Spleen (tissue), 13 donors: ENCODE results near the gene RCN2. TPM values are rescaled to one million over a fixed set of nuclear protein-coding genes. Genes with fewer than 3 reads are reported as not detected.
"Not testable (repeated sequence)": the region's sequence is repeated elsewhere in the genome, so short reads cannot be mapped to it uniquely, and the experiment has no call there.

Experiments
- DNase-seq: peaks from one replicate; pipeline ENCODE4 v3.0.0-alpha.2; 2020
- H3K27ac ChIP-seq, 8 donors: fragments of 200-600 bp; sonication (generic) in 7 of 8; 1 replicate in 4 of 8; 2 replicates in 4 of 8; pipeline versions ENCODE4 v1.5.0 to v1.8.0; 2016 to 2021; ENCODE audit warnings: inconsistent platforms in 4 of 8, mild to moderate bottlenecking in 4 of 8, moderate library complexity in 1 of 8
- H3K27me3 ChIP-seq, 7 donors: fragments of 200-600 bp; sonication (generic) in 6 of 7; replicated peaks in 1 of 7; 1 replicate in 4 of 7; 2 replicates in 3 of 7; pipeline versions ENCODE4 v1.5.0 to v1.8.0; 2016 to 2021; ENCODE audit warnings: inconsistent platforms in 3 of 7, mild to moderate bottlenecking in 1 of 7
- H3K36me3 ChIP-seq, 6 donors: fragments of 200-600 bp; sonication (generic) in 5 of 6; 1 replicate in 4 of 6; 2 replicates in 2 of 6; pipeline versions ENCODE4 v1.5.0 to v1.8.0; 2016 to 2021; ENCODE audit warnings: inconsistent platforms in 2 of 6
- H3K4me1 ChIP-seq, 6 donors: fragments of 200-600 bp; sonication (generic) in 5 of 6; 1 replicate in 3 of 6; 2 replicates in 3 of 6; pipeline versions ENCODE4 v1.5.0 to v1.8.0; 2016 to 2021; ENCODE audit warnings: inconsistent platforms in 3 of 6
- H3K4me3 ChIP-seq, 8 donors: fragments of 200-600 bp; sonication (generic) in 7 of 8; 1 replicate in 4 of 8; 2 replicates in 4 of 8; pipeline versions ENCODE4 v1.5.0 to v1.8.0; 2016 to 2021; ENCODE audit warnings: inconsistent platforms in 4 of 8, mild to moderate bottlenecking in 4 of 8, moderate library complexity in 2 of 8
- H3K9me3 ChIP-seq, 8 donors: fragments of 200-600 bp; sonication (generic) in 7 of 8; 1 replicate in 4 of 8; 2 replicates in 4 of 8; pipeline versions ENCODE4 v1.5.0 to v1.8.0; 2016 to 2021; ENCODE audit warnings: inconsistent platforms in 4 of 8
- POLR2A ChIP-seq, 3 donors: fragments of 450-650 bp; IDR thresholded peaks; one replicate each; pipeline ENCODE4 v1.5.1; 2017; ENCODE audit warnings: antibody characterized with exemption in 3 of 3, mild to moderate bottlenecking in 1 of 3
- POLR2AphosphoS5 ChIP-seq, 3 donors: sonication (generic); formaldehyde crosslinking; IDR thresholded peaks; one replicate each; pipeline ENCODE4 v1.5.1; 2017; ENCODE audit warnings: antibody characterized with exemption in 3 of 3
- WGBS, 5 donors: extraction: QIAGEN DNeasy Blood & Tissue Kit in 3 of 5; methylation state at CpG; one replicate each; pipeline versions ENCODE4 v1.1.5 to v1.1.7; 2013 to 2018; 5-methylcytosine and 5-hydroxymethylcytosine counted together
- intact Hi-C: fragments of 100-400 bp; cut with DNase I; formaldehyde crosslinking; loops from one replicate; pipeline ENCODE4 v1.15.0; 2023; ENCODE audit warnings: low total_unique reads
- long read RNA-seq, 2 donors: transcript quantifications; one replicate each; lab custom pipeline, GENCODE V29; 2026
- polyA plus RNA-seq, 3 donors: library from polyadenylated mRNA; stranded (reverse); fragments of 200-250 nt; gene quantifications; one replicate each; pipeline ENCODE4 v1.2.1, GENCODE V29; 2013
- total RNA-seq, 7 donors: library from RNA; depleted of rRNA in 3 of 7; stranded (reverse); fragments of >200 nt in 3 of 7; fragmentation: NEBNext Ultra II Directional in 4 of 7; extraction: Animal tissue kit (Norgen Biotek cat#: 25700) in 4 of 7; gene quantifications; one replicate each; pipeline versions ENCODE4 v1.1.0 to v1.2.1, GENCODE V29; 2016 to 2021
- TF ChIP-seq, protein P1 (sequence below), 11 experiments: fragments of 200-600 bp in 7 of 11; fragments of 450-650 bp in 4 of 11; sonication (generic) in 4 of 11; IDR thresholded peaks in 8 of 11; conservative IDR thresholded peaks in 3 of 11; 1 replicate in 7 of 11; 2 replicates in 4 of 11; pipeline versions ENCODE4 v1.4.0 to v1.8.0; 2016 to 2021; ENCODE audit warnings: antibody characterized with exemption in 11 of 11, inconsistent platforms in 4 of 11, mild to moderate bottlenecking in 1 of 11
- donor health status: healthy with polysubstance abuse.
- donor health status: DM: no; HTN: no; CAD: no; lungs with moderate emphysema.
- donor health status: DM: no; HTN: no; CAD: no.
- donor health status: Bipolar disorder and iron deficiency.
- donor health status: healthy.
- donor health status: DM: no; HTN: no; CAD: no.
- donor health status: DM: yes; HTN: yes; CAD: no.

RCN2 gene, protein sequence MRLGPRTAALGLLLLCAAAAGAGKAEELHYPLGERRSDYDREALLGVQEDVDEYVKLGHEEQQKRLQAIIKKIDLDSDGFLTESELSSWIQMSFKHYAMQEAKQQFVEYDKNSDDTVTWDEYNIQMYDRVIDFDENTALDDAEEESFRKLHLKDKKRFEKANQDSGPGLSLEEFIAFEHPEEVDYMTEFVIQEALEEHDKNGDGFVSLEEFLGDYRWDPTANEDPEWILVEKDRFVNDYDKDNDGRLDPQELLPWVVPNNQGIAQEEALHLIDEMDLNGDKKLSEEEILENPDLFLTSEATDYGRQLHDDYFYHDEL
- total RNA-seq (10 to 100 TPM; 24.6 to 38.3 (median 27.9) TPM), polyA plus RNA-seq (10 to 100 TPM; 31.3 to 36.1 (median 31.9) TPM)
- long read RNA-seq, donor 1, full-length matches to known transcripts: 41 of 51 reads
- long read RNA-seq, donor 1, partial matches to known transcripts: 10 of 51 reads
- long read RNA-seq, donor 1, other reads (novel, unspliced or antisense): 0 of 51 reads
- long read RNA-seq, donor 2, full-length matches to known transcripts: 38 of 38 reads
- long read RNA-seq, donor 2, partial matches to known transcripts: 0 of 38 reads
- long read RNA-seq, donor 2, other reads (novel, unspliced or antisense): 0 of 38 reads

DNA sequence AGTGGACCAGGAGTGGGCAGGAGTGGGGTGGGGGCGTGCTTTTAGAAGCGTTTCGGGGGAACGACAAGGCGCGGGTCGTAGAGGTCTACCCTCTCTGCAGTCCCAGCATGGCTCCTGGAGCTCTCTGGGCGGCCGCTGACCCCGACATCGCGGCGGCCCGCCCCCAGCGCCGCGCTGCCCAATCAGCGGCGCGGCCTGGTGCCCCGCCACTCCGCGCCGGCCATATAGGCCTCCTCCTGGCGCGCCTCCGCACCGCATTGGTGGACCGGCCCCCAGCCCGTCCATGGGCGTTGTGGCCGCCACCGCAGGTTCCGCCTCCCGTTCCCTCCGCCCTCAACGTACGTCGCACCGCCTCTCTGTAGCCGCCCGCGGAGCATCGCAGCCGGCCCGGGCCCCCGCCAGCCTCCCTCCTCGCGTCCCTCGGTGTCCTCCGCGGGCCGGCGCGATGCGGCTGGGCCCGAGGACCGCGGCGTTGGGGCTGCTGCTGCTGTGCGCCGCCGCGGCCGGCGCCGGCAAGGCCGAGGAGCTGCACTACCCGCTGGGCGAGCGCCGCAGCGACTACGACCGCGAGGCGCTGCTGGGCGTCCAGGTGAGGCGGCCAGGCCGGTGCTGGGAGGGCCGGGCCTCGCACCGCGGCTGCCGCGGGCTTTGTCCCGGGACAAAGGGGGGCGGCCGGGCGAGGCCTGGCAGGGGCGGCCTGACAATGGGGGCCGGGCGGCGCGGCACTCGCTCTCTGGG is at the start of gene RCN2:
Gene RCN2 (plus strand): TSS at position 353 of the 738 bp plus-strand sequence. CDS start 93 bp downstream, at position 446.
- peak; percentile 100 for DNase-seq
- Histone ChIP-seq H3K27ac (peak within 1 kb of the TSS; percentile 66 to 93 (median 87)), H3K36me3 (peaks cover 0 to 31% (median 11%) of the 10 kb centered on the region in 6 donors), H3K4me1 (peaks cover 3 to 56% (median 37%) of the 10 kb centered on the region in 6 donors), H3K9me3 (no peaks in the 10 kb centered on the region), H3K4me3 (peak within 1 kb of the TSS; percentile 53 to 88 (median 71)), H3K27me3 (no peaks in the 10 kb centered on the region)
- intact Hi-C loops: no loop called here
- peak in 2 of 3 donors; percentile 62 to 87 for TF ChIP-seq POLR2A (IDR thresholded peaks at IDR 0.05)
- TF ChIP-seq, protein P1, sequence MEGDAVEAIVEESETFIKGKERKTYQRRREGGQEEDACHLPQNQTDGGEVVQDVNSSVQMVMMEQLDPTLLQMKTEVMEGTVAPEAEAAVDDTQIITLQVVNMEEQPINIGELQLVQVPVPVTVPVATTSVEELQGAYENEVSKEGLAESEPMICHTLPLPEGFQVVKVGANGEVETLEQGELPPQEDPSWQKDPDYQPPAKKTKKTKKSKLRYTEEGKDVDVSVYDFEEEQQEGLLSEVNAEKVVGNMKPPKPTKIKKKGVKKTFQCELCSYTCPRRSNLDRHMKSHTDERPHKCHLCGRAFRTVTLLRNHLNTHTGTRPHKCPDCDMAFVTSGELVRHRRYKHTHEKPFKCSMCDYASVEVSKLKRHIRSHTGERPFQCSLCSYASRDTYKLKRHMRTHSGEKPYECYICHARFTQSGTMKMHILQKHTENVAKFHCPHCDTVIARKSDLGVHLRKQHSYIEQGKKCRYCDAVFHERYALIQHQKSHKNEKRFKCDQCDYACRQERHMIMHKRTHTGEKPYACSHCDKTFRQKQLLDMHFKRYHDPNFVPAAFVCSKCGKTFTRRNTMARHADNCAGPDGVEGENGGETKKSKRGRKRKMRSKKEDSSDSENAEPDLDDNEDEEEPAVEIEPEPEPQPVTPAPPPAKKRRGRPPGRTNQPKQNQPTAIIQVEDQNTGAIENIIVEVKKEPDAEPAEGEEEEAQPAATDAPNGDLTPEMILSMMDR (IDR thresholded peaks at IDR 0.05 in 8 of 11, conservative IDR thresholded peaks at IDR 0.05 in 3 of 11): peak in 4 of 11 experiments; percentile 28 to 60 (median 50)
- peak; percentile 94 for TF ChIP-seq POLR2AphosphoS5 (IDR thresholded peaks at IDR 0.05)
- 0 to 1% (median 1%) methylated on average over 29 to 96 of the region's 96 CpGs for WGBS, 5 donors

DNA sequence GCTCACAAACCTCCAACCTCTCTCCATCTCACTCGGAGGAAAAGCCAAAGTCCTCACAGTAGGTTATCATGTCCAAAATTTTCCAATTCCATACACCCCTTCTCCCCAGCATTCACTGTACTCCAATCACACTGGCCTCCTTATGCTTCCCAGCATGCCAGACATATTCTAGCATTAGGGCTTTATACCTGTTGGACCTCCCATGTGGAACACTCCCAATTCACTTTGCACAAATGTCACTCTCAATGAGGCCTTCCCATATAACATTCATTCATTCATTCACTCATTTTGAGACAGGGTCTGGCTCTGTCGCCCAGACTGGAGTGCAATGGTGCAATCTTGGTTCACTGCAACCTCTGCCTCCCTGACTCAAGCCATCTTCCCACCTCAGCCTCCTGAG is 46.3 kb upstream of the RCN2 start:
- peaks cover 0 to 40% (median 17%) of the 10 kb centered on the region in 6 donors for H3K36me3 ChIP-seq
- 93 to 99% (median 95%) methylated on average over 2 of the region's 2 CpGs for WGBS, 5 donors
- H3K9me3 ChIP-seq: peaks cover 0 to 9% (median 0%) of the 10 kb centered on the region in 8 donors
- no peak for DNase-seq
- no peak overlapping the region for H3K4me3 ChIP-seq
- no peak for TF ChIP-seq POLR2A (IDR thresholded peaks at IDR 0.05)
- TF ChIP-seq, protein P1 (IDR thresholded peaks at IDR 0.05 in 8 of 11, conservative IDR thresholded peaks at IDR 0.05 in 3 of 11): no peak
- no peak for TF ChIP-seq POLR2AphosphoS5 (IDR thresholded peaks at IDR 0.05)
- H3K27me3 ChIP-seq: no peaks in the 10 kb centered on the region
- no peak overlapping the region for H3K27ac ChIP-seq
- intact Hi-C loops: no loop called here
- no peaks in the 10 kb centered on the region for H3K4me1 ChIP-seq

DNA sequence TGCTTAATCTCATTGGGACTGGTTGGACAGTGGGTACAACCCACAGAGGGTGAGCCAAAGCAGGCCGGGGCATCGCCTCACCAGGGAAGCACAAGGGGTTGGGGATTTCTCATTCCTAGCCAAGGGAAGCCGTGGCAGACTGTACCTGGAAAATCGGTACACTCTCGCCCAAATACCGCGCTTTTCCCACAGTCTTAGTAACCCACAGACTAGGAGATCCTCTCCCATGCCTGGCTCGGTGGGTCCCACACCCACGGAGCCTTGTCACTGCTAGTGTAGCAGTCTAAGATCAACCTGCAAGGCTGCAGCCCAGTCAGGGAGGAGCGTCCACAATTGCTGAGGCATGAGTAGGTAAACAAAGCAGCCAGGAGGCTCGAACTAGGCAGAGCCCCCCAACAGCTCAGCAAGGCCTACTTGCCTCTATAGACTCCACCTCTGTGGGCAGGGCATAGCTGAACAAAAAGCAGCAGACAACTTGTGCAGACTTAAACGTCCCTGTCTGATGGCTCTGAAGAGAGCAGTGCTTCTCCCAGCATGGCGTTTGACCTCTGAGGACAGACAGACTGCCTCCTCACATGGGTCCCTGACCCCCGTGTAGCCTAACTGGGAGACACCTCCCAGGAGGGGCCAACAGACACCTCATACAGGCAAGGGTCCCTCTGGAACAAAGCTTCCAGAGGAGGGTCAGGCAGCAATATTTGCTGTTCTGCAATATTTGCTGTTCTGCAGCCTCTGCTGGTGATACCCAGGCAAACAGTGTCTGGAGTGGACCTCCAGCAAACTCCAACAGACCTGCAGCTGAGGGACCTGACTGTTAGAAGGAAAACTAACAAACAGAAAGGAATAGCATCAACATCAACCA is 44.0 kb upstream of the RCN2 start:
- H3K27ac ChIP-seq, H3K4me3 ChIP-seq, H3K4me1 ChIP-seq, intact Hi-C loops, DNase-seq, H3K27me3 ChIP-seq: not testable (repeated sequence)
- Histone ChIP-seq H3K36me3 (peaks cover 0 to 18% (median 5%) of the 10 kb centered on the region in 6 donors), H3K9me3 (peaks cover 0 to 11% (median under 1%) of the 10 kb centered on the region in 8 donors)
- WGBS, 5 donors: 94 to 96% (median 95%) methylated on average over 11 to 14 of the region's 14 CpGs

DNA sequence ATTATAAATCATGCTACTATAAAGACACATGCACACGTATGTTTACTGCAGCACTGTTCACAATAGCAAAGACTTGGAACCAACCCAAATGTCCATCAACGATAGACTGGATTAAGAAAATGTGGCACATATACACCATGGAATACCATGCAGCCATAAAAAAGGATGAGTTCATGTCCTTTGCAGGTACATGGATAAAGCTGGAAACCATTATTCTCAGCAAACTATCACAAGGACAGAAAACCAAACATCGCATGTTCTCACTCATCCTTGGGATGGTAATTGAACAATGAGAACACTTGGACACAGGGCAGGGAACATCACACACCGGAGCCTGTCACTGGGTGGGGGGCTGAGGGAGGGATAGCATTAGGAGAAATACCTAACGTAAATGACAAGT is 38.7 kb upstream of the RCN2 start:
- intact Hi-C loops: not testable (repeated sequence)
- 94 to 99% (median 95%) methylated on average over 4 to 5 of the region's 5 CpGs for WGBS, 5 donors

More for the DNA sequence above, 38.7 kb upstream of the RCN2 start:
- H3K4me3 ChIP-seq, H3K9me3 ChIP-seq, H3K27ac ChIP-seq, H3K27me3 ChIP-seq, DNase-seq, H3K4me1 ChIP-seq: not testable (repeated sequence)
- H3K36me3 ChIP-seq: peaks cover 0 to 10% (median 0%) of the 10 kb centered on the region in 6 donors
